MM.1S (cell line): ENCODE results near the gene CLMN.

Source experiments
- CTCF ChIP-seq: fragments of 300-600 bp; sonication (generic); IDR thresholded peaks from 2 replicates; pipeline ENCODE4 v1.5.1; 2016; ENCODE audit warnings: antibody characterized with exemption, low read length, mixed read lengths
- EZH2 ChIP-seq: fragments of 300-600 bp; sonication (generic); optimal IDR thresholded peaks from 2 replicates; pipeline ENCODE3; 2017; ENCODE audit warnings: low read depth, mild to moderate bottlenecking, antibody characterized with exemption, low read length, mixed read lengths
- EZH2phosphoT487 ChIP-seq: fragments of 300-600 bp; sonication (generic); IDR thresholded peaks from 2 replicates; pipeline ENCODE4 v1.6.1; 2018; ENCODE audit warnings: antibody characterized with exemption, low read length

GRCh38 chr14:95260537-95261361 lies 59.0 kb downstream of the CLMN start:
- TF ChIP-seq CTCF (no peak), EZH2phosphoT487 (no peak), EZH2 (no peak)
